ENCODE measurements around the gene ZMYND11.

The ZMYND11 gene

DNA sequence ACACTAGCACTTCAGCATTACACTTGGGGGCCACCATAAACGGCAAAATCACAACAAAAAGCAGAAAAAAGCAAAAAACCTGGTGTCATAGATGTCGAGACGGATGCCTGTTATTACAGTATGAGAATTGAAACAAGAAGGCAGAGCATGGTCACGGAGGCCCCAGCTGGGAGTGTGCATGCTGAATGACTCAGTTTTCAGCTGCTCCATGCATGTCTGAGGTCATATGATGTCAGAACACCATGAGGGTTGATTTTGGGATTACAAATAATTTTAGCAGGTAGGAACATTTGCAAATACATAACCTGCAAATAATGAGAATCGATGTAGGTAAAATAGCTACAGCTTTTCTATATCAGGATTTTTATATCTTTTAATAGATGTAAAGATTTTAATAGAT is 19.1 kb downstream of the ZMYND11 start:
- Histone ChIP-seq H3K9me3 (ENCODE audit: control insufficient read depth, insufficient read depth, low read depth, low read length) (no peaks in the 10 kb centered on the region), H3K4me1 (ENCODE audit: control insufficient read depth, insufficient read depth, low read length) (no peaks in the 10 kb centered on the region), H3K36me3 (ENCODE audit: control insufficient read depth in 2 of 2, insufficient read depth in 1 of 2, low read length in 2 of 2) (no peaks in the 10 kb centered on the region), H3K4me3 (ENCODE audit: low read depth, low read length) (no peak overlapping the region), H3K27ac (ENCODE audit: extremely low read depth, low read depth, low read length) (no peak overlapping the region)
- CTCF ChIA-PET, result no interaction called here
- POLR2A ChIA-PET, result no interaction called here
- TF ChIP-seq ZNF610 (tag by site-specific recombination; IDR thresholded peaks at IDR 0.05; ENCODE audit: borderline replicate concordance) (no peak), ZNF629 (tag by site-specific recombination; IDR thresholded peaks at IDR 0.05) (peak; percentile 63), SP7 (tag by site-specific recombination; IDR thresholded peaks at IDR 0.05) (no peak)

DNA sequence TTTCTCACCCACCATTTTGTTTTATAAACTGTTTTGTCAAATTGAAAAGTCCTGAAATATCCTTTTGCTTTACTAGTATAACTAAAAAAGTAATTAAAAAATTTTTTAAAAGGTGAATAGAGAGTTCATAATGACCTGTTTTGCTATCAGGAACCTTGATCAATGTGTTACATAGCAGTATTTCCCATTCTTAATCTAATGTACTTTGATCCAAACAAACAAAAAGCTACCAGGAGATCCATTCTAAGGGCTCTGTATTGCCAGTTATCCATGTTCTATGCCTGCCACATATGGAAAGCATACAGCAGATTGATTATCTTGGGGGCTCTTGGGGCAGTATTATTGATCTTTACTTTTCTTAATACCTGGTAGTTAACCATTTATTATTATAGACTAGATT is 32.1 kb downstream of the ZMYND11 start:
- POLR2A ChIA-PET, result no interaction called here

DNA sequence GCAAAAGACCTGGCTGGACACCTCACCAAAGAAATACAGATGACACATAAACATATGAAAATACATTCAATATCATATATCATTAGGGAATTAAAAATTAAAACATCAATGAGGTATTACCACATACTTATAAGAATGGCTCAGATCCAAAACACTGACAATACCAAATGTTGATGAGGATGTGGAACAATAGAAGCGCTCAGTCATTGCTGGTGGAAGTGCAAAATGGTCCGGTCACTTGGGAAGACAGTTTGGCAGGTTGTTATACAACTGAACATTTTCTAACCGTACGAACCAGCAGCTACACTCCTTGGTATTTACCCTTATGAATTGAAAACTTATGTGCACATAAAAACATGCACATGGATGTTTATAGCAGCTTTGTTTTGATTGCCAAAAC is 38.5 kb downstream of the ZMYND11 start:
- TF ChIP-seq OVOL3 (tag by site-specific recombination; IDR thresholded peaks at IDR 0.05), result no peak
- no peak for TF ChIP-seq ZNF24 (tag by site-specific recombination; IDR thresholded peaks at IDR 0.05)
- no peak for TF ChIP-seq ZFP69B (tag by site-specific recombination; IDR thresholded peaks at IDR 0.05)
- TF ChIP-seq ZNF423 (tag by site-specific recombination; IDR thresholded peaks at IDR 0.05), result no peak
- TF ChIP-seq, protein P1, sequence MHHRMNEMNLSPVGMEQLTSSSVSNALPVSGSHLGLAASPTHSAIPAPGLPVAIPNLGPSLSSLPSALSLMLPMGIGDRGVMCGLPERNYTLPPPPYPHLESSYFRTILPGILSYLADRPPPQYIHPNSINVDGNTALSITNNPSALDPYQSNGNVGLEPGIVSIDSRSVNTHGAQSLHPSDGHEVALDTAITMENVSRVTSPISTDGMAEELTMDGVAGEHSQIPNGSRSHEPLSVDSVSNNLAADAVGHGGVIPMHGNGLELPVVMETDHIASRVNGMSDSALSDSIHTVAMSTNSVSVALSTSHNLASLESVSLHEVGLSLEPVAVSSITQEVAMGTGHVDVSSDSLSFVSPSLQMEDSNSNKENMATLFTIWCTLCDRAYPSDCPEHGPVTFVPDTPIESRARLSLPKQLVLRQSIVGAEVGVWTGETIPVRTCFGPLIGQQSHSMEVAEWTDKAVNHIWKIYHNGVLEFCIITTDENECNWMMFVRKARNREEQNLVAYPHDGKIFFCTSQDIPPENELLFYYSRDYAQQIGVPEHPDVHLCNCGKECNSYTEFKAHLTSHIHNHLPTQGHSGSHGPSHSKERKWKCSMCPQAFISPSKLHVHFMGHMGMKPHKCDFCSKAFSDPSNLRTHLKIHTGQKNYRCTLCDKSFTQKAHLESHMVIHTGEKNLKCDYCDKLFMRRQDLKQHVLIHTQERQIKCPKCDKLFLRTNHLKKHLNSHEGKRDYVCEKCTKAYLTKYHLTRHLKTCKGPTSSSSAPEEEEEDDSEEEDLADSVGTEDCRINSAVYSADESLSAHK (tag by site-specific recombination; IDR thresholded peaks at IDR 0.05), result no peak
- no peak for TF ChIP-seq OSR2 (tag by site-specific recombination; IDR thresholded peaks at IDR 0.05)
- no peak for TF ChIP-seq ZNF660 (tag by site-specific recombination; IDR thresholded peaks at IDR 0.05)
- TF ChIP-seq ZNF121 (tag by site-specific recombination; IDR thresholded peaks at IDR 0.05), result no peak
- TF ChIP-seq ZNF138 (tag by site-specific recombination; IDR thresholded peaks at IDR 0.05; ENCODE audit: borderline replicate concordance), result no peak
- TF ChIP-seq ZSCAN16 (tag by site-specific recombination; IDR thresholded peaks at IDR 0.05), result no peak
- no peak for TF ChIP-seq GLIS2 (tag by site-specific recombination; IDR thresholded peaks at IDR 0.05)
- TF ChIP-seq, protein P2, sequence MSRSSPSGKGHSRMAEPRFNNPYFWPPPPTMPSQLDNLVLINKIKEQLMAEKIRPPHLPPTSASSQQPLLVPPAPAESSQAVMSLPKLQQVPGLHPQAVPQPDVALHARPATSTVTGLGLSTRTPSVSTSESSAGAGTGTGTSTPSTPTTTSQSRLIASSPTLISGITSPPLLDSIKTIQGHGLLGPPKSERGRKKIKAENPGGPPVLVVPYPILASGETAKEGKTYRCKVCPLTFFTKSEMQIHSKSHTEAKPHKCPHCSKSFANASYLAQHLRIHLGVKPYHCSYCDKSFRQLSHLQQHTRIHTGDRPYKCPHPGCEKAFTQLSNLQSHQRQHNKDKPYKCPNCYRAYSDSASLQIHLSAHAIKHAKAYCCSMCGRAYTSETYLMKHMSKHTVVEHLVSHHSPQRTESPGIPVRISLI (tag by site-specific recombination; IDR thresholded peaks at IDR 0.05), result no peak
- TF ChIP-seq, protein P3, sequence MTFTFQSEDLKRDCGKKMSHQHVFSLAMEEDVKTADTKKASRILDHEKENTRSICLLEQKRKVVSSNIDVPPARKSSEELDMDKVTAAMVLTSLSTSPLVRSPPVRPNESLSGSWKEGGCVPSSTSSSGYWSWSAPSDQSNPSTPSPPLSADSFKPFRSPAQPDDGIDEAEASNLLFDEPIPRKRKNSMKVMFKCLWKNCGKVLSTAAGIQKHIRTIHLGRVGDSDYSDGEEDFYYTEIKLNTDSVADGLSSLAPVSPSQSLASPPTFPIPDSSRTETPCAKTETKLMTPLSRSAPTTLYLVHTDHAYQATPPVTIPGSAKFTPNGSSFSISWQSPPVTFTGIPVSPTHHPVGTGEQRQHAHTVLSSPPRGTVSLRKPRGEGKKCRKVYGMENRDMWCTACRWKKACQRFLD (tag by site-specific recombination; IDR thresholded peaks at IDR 0.05), result no peak
- no peak for TF ChIP-seq ZNF302 (tag by site-specific recombination; IDR thresholded peaks at IDR 0.05; ENCODE audit: low read depth)
- no peak for TF ChIP-seq ZBTB21 (tag by site-specific recombination; IDR thresholded peaks at IDR 0.05)
- POLR2A ChIA-PET, result no interaction called here
- Histone ChIP-seq H3K4me3 (ENCODE audit: low read depth, low read length) (no peak overlapping the region), H3K36me3 (ENCODE audit: control insufficient read depth in 2 of 2, insufficient read depth in 1 of 2, low read length in 2 of 2) (no peaks in the 10 kb centered on the region), H3K4me1 (ENCODE audit: control insufficient read depth, insufficient read depth, low read length) (no peaks in the 10 kb centered on the region), H3K9me3 (ENCODE audit: control insufficient read depth, insufficient read depth, low read depth, low read length) (no peaks in the 10 kb centered on the region; the same call in 1 of the 2 replicates), H3K27ac (ENCODE audit: extremely low read depth, low read depth, low read length) (no peak overlapping the region)
- CTCF ChIA-PET, result no interaction called here

More for the DNA sequence above, 32.1 kb downstream of the ZMYND11 start:
- Histone ChIP-seq H3K9me3 (ENCODE audit: control insufficient read depth, insufficient read depth, low read depth, low read length) (no peaks in the 10 kb centered on the region; the same call in 1 of the 2 replicates), H3K36me3 (ENCODE audit: control insufficient read depth in 2 of 2, insufficient read depth in 1 of 2, low read length in 2 of 2) (no peaks in the 10 kb centered on the region), H3K4me3 (ENCODE audit: low read depth, low read length) (no peak overlapping the region), H3K27ac (ENCODE audit: extremely low read depth, low read depth, low read length) (no peak overlapping the region), H3K4me1 (ENCODE audit: control insufficient read depth, insufficient read depth, low read length) (no peaks in the 10 kb centered on the region)
- CTCF ChIA-PET, result no interaction called here
- TF ChIP-seq SETDB1 (IDR thresholded peaks at IDR 0.05; ENCODE audit: insufficient read length, low read length) (no peak), ZNF146 (tag by site-specific recombination; IDR thresholded peaks at IDR 0.05) (no peak), ZNF211 (tag by site-specific recombination; IDR thresholded peaks at IDR 0.05; ENCODE audit: low read depth) (no peak), ZNF596 (tag by site-specific recombination; IDR thresholded peaks at IDR 0.05) (no peak)
- TF ChIP-seq, protein P4, sequence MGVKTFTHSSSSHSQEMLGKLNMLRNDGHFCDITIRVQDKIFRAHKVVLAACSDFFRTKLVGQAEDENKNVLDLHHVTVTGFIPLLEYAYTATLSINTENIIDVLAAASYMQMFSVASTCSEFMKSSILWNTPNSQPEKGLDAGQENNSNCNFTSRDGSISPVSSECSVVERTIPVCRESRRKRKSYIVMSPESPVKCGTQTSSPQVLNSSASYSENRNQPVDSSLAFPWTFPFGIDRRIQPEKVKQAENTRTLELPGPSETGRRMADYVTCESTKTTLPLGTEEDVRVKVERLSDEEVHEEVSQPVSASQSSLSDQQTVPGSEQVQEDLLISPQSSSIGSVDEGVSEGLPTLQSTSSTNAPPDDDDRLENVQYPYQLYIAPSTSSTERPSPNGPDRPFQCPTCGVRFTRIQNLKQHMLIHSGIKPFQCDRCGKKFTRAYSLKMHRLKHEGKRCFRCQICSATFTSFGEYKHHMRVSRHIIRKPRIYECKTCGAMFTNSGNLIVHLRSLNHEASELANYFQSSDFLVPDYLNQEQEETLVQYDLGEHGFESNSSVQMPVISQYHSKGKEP (tag by site-specific recombination; IDR thresholded peaks at IDR 0.05), result no peak
- TF ChIP-seq, protein P5, sequence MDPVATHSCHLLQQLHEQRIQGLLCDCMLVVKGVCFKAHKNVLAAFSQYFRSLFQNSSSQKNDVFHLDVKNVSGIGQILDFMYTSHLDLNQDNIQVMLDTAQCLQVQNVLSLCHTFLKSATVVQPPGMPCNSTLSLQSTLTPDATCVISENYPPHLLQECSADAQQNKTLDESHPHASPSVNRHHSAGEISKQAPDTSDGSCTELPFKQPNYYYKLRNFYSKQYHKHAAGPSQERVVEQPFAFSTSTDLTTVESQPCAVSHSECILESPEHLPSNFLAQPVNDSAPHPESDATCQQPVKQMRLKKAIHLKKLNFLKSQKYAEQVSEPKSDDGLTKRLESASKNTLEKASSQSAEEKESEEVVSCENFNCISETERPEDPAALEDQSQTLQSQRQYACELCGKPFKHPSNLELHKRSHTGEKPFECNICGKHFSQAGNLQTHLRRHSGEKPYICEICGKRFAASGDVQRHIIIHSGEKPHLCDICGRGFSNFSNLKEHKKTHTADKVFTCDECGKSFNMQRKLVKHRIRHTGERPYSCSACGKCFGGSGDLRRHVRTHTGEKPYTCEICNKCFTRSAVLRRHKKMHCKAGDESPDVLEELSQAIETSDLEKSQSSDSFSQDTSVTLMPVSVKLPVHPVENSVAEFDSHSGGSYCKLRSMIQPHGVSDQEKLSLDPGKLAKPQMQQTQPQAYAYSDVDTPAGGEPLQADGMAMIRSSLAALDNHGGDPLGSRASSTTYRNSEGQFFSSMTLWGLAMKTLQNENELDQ (tag by site-specific recombination; IDR thresholded peaks at IDR 0.05; ENCODE audit: low read depth), result no peak
